Transverse colon (tissue), 4 donors: ENCODE measurements around the gene EIF4E1B.

Experiments
- EP300 ChIP-seq: sonication (generic); formaldehyde crosslinking; IDR thresholded peaks from one replicate; pipeline ENCODE4 v1.6.1; 2017; ENCODE audit warnings: antibody characterized with exemption, low read depth
- POLR2A ChIP-seq: fragments of 450-650 bp; IDR thresholded peaks from one replicate; pipeline ENCODE4 v1.6.1; 2016; ENCODE audit warnings: antibody characterized with exemption, mild to moderate bottlenecking, moderate library complexity
- POLR2AphosphoS5 ChIP-seq, 3 donors: sonication (generic); formaldehyde crosslinking; IDR thresholded peaks; one replicate each; pipeline ENCODE4 v1.6.1; 2016; ENCODE audit warnings: antibody characterized with exemption in 3 of 3
- TF ChIP-seq, protein P1 (sequence below), 5 experiments: fragments of 200-600 bp in 3 of 5; fragments of 450-650 bp in 2 of 5; sonication (generic) in 3 of 5; IDR thresholded peaks; 1 replicate in 2 of 5; 2 replicates in 3 of 5; pipeline ENCODE4 v1.5.1; 2016 to 2017; ENCODE audit warnings: antibody characterized with exemption in 5 of 5, inconsistent platforms in 3 of 5, mild to moderate bottlenecking in 2 of 5, moderate library complexity in 1 of 5

DNA sequence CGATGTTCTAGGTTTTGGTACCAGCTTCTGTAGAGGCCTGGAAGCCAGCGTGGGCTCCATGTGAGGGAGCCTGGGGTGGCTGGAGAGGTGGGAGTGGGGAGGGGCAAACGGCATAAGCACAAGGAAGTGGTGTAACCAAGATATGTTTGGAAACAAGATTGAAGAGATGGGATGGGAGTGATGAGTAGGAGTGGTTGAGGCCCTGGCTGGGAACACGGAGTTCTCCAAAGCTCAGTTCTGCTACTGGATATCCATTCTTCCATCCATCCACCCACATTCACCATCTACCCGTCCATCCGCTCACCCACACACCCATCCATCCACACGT lies 29.0 kb downstream of the EIF4E1B start:
- TF ChIP-seq EP300 (no peak), POLR2AphosphoS5 (IDR thresholded peaks at IDR 0.05) (no peak), POLR2A (no peak)
- TF ChIP-seq, protein P1, sequence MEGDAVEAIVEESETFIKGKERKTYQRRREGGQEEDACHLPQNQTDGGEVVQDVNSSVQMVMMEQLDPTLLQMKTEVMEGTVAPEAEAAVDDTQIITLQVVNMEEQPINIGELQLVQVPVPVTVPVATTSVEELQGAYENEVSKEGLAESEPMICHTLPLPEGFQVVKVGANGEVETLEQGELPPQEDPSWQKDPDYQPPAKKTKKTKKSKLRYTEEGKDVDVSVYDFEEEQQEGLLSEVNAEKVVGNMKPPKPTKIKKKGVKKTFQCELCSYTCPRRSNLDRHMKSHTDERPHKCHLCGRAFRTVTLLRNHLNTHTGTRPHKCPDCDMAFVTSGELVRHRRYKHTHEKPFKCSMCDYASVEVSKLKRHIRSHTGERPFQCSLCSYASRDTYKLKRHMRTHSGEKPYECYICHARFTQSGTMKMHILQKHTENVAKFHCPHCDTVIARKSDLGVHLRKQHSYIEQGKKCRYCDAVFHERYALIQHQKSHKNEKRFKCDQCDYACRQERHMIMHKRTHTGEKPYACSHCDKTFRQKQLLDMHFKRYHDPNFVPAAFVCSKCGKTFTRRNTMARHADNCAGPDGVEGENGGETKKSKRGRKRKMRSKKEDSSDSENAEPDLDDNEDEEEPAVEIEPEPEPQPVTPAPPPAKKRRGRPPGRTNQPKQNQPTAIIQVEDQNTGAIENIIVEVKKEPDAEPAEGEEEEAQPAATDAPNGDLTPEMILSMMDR (IDR thresholded peaks at IDR 0.05), result no peak
